Tibial nerve (tissue), 4 donors: Measurements from ENCODE around the gene ITGA8.

Source experiments
- CTCF ChIP-seq, 5 experiments: fragments of 200-600 bp in 3 of 5; fragments of 450-650 bp in 2 of 5; sonication (generic) in 3 of 5; IDR thresholded peaks; one replicate each; pipeline ENCODE4 v1.5.1; 2016 to 2019; ENCODE audit warnings: antibody characterized with exemption in 5 of 5, mild to moderate bottlenecking in 3 of 5, moderate library complexity in 2 of 5
- EP300 ChIP-seq, 2 donors: sonication (generic); formaldehyde crosslinking; IDR thresholded peaks; one replicate each; pipeline ENCODE4 v1.6.1; 2017; ENCODE audit warnings: antibody characterized with exemption in 2 of 2, mild to moderate bottlenecking in 1 of 2
- POLR2A ChIP-seq, 2 donors: fragments of 450-650 bp; IDR thresholded peaks; one replicate each; pipeline ENCODE4 v1.6.1; 2017; ENCODE audit warnings: antibody characterized with exemption in 2 of 2, mild to moderate bottlenecking in 2 of 2, moderate library complexity in 2 of 2

- TF ChIP-seq POLR2A (IDR thresholded peaks at IDR 0.05) (no peak), CTCF (IDR thresholded peaks at IDR 0.05) (no peak), EP300 (IDR thresholded peaks at IDR 0.05) (no peak)
Observed at GRCh38 chr10:15572531-15573045, 147.1 kb downstream of the ITGA8 start.
